DOHH2 (cell line): Measurements from ENCODE around the gene HMSD.

ENCODE experiments used
- H3F3A ChIP-seq: fragments of 200-600 bp; sonication (generic), shearing (Covaris generic); 2 replicates; pipeline ENCODE4 v1.6.0; 2016; ENCODE audit warnings: antibody characterized with exemption, mild to moderate bottlenecking; ENCODE audit not compliant: control insufficient read depth, insufficient read depth
- H3K27ac ChIP-seq: fragments of 200-600 bp; sonication (generic); 2 replicates; pipeline ENCODE4 v1.5.1; 2014; ENCODE audit warnings: low read depth, mild to moderate bottlenecking, low read length, moderate library complexity
- H3K27me3 ChIP-seq: fragments of 200-600 bp; sonication (generic); 2 replicates; pipeline ENCODE4 v1.6.1; 2014; ENCODE audit warnings: mild to moderate bottlenecking, low read length, mixed read lengths; ENCODE audit not compliant: control insufficient read depth
- H3K36me3 ChIP-seq: fragments of 200-600 bp; sonication (generic); 2 replicates; pipeline ENCODE4 v1.6.1; 2014; ENCODE audit warnings: mild to moderate bottlenecking, low read length, moderate library complexity, mixed read lengths; ENCODE audit not compliant: control insufficient read depth
- H3K4me1 ChIP-seq: fragments of 200-600 bp; sonication (generic); 2 replicates; pipeline ENCODE4 v1.6.1; 2014; ENCODE audit warnings: mild to moderate bottlenecking, low read length, mixed read lengths; ENCODE audit not compliant: control insufficient read depth
- H3K4me2 ChIP-seq: fragments of 200-600 bp; sonication (generic); 2 replicates; pipeline ENCODE4 v1.6.0; 2014; ENCODE audit warnings: mild to moderate bottlenecking, low read length, moderate library complexity
- H3K4me3 ChIP-seq: fragments of 200-600 bp; sonication (generic); 2 replicates; pipeline ENCODE4 v1.5.1; 2014; ENCODE audit warnings: mild to moderate bottlenecking, low read length, mixed read lengths
- H3K79me2 ChIP-seq: fragments of 200-600 bp; sonication (generic); 2 replicates; pipeline ENCODE4 v1.6.1; 2014; ENCODE audit warnings: mild to moderate bottlenecking, low read length, mixed read lengths; ENCODE audit not compliant: control insufficient read depth
- H3K9me2 ChIP-seq: fragments of 200-600 bp; sonication (generic); replicated peaks from 2 replicates; pipeline ENCODE4 v1.6.1; 2014; ENCODE audit warnings: mild to moderate bottlenecking, low read length, mixed read lengths; ENCODE audit not compliant: control insufficient read depth
- H3K9me3 ChIP-seq: fragments of 200-600 bp; sonication (generic); 2 replicates; pipeline ENCODE4 v1.6.1; 2014; ENCODE audit warnings: antibody characterized with exemption, low read length, mixed read lengths; ENCODE audit not compliant: control insufficient read depth, insufficient read depth
- H4K20me1 ChIP-seq: fragments of 200-600 bp; sonication (generic); 2 replicates; pipeline ENCODE4 v1.6.0; 2014; ENCODE audit warnings: low read depth, mild to moderate bottlenecking, antibody characterized with exemption, low read length, moderate library complexity; ENCODE audit not compliant: control insufficient read depth, insufficient read depth
- EZH2phosphoT487 ChIP-seq: fragments of 200-600 bp; sonication (generic); IDR thresholded peaks from 2 replicates; pipeline ENCODE4 v1.6.1; 2017; ENCODE audit warnings: borderline replicate concordance, mild to moderate bottlenecking, antibody characterized with exemption, low read length, moderate library complexity, mixed read lengths
- TF ChIP-seq, protein P1 (sequence below): fragments of 200-600 bp; sonication (generic); IDR thresholded peaks from one replicate; pipeline ENCODE4 v1.5.1; 2014; ENCODE audit warnings: antibody characterized with exemption, mild to moderate bottlenecking, low read depth, low read length; ENCODE audit not compliant: poor library complexity, severe bottlenecking

The HMSD gene

GRCh38 chr18:63908858-63909257 lies 40.2 kb upstream of the HMSD start:
- no peak overlapping the region for H3K4me3 ChIP-seq
- H3K4me2 ChIP-seq, result no peak overlapping the region

GRCh38 chr18:63909870-63910269 lies 39.2 kb upstream of the HMSD start:
- Histone ChIP-seq H3K9me2 (no peaks in the 10 kb centered on the region), H3K9me3 (no peaks in the 10 kb centered on the region), H3K4me1 (no peaks in the 10 kb centered on the region), H3F3A (no peaks in the 10 kb centered on the region), H3K4me2 (no peak overlapping the region), H4K20me1 (no peaks in the 10 kb centered on the region), H3K4me3 (no peak overlapping the region), H3K79me2 (no peaks in the 10 kb centered on the region), H3K27ac (no peak overlapping the region), H3K27me3 (peaks cover 10% of the 10 kb centered on the region), H3K36me3 (no peaks in the 10 kb centered on the region)
- TF ChIP-seq, protein P1, sequence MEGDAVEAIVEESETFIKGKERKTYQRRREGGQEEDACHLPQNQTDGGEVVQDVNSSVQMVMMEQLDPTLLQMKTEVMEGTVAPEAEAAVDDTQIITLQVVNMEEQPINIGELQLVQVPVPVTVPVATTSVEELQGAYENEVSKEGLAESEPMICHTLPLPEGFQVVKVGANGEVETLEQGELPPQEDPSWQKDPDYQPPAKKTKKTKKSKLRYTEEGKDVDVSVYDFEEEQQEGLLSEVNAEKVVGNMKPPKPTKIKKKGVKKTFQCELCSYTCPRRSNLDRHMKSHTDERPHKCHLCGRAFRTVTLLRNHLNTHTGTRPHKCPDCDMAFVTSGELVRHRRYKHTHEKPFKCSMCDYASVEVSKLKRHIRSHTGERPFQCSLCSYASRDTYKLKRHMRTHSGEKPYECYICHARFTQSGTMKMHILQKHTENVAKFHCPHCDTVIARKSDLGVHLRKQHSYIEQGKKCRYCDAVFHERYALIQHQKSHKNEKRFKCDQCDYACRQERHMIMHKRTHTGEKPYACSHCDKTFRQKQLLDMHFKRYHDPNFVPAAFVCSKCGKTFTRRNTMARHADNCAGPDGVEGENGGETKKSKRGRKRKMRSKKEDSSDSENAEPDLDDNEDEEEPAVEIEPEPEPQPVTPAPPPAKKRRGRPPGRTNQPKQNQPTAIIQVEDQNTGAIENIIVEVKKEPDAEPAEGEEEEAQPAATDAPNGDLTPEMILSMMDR, result no peak
- TF ChIP-seq EZH2phosphoT487, result no peak

More at GRCh38 chr18:63908858-63909257, 40.2 kb upstream of the HMSD start:
- TF ChIP-seq EZH2phosphoT487, result no peak
- TF ChIP-seq, protein P1, result no peak
- H4K20me1 ChIP-seq, result no peaks in the 10 kb centered on the region
- no peaks in the 10 kb centered on the region for H3K9me3 ChIP-seq
- H3K79me2 ChIP-seq, result no peaks in the 10 kb centered on the region
- no peaks in the 10 kb centered on the region for H3K9me2 ChIP-seq
- H3K27ac ChIP-seq, result no peak overlapping the region
- H3F3A ChIP-seq, result no peaks in the 10 kb centered on the region
- peaks cover 8% of the 10 kb centered on the region for H3K27me3 ChIP-seq
- no peaks in the 10 kb centered on the region for H3K4me1 ChIP-seq
- H3K36me3 ChIP-seq, result no peaks in the 10 kb centered on the region

- TF ChIP-seq EZH2phosphoT487, result no peak
- TF ChIP-seq, protein P1, result no peak
- Histone ChIP-seq H3K9me3 (no peaks in the 10 kb centered on the region), H4K20me1 (no peaks in the 10 kb centered on the region), H3K4me3 (no peak overlapping the region), H3K4me1 (no peaks in the 10 kb centered on the region), H3F3A (no peaks in the 10 kb centered on the region), H3K9me2 (no peaks in the 10 kb centered on the region), H3K27ac (no peak overlapping the region), H3K4me2 (no peak overlapping the region), H3K36me3 (no peaks in the 10 kb centered on the region), H3K27me3 (peaks cover 18% of the 10 kb centered on the region), H3K79me2 (no peaks in the 10 kb centered on the region)
These were observed 31.3 kb upstream of the HMSD start for GRCh38 chr18:63917817-63918216.
